GM19452 (cell line): ENCODE results near the gene POP4.

ENCODE experiments used
- ATAC-seq: cut with Tn5 transposase; IDR thresholded peaks from one replicate; pipeline ENCODE4 v1.9.1; 2021; ENCODE audit not compliant: unreplicated experiment

Gene POP4

GRCh38 chr19:29660835-29661234 is 54.8 kb downstream of the POP4 start:
- ATAC-seq, result no peak

GRCh38 chr19:29662278-29662603 is 56.2 kb downstream of the POP4 start:
- no peak for ATAC-seq

DNA sequence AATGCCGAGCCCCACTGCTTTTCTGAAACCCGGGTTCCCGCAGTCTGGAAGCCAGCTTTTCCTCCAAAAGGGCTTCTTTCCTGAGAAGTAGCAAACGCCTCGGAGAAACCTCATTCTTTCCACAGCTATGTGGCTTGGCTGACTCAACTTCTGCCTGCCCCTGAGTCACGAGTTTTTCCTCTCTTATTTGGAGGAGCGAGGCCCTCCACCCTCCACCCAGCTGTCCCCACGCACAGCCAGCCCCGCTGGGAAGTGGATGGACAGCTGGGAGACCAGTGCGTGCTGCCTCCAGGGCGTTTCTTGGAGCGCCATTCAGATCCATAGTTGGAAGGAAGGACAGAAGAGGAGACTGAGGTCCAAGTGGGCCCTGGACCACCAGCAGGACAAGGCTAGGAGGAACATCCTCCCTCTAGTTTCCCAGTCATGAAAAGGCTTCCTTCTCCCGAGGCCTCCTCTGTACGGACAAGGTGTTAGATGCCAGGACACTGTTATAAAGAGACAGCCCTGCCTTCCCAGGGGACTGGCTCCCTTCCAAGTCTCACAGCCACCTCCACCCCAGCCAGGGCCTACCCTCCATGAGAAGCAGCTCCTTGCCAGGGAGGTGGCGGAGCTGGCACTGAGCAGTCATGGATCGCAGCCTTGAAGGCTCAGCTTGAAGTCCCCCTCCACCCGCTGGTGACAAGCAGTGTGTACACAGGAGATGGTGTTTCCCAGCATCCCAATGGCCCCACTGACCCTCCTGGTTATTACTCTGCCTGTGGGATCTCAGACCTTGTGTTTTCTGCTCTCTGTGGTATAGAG is 56.7 kb downstream of the POP4 start:
- ATAC-seq, result no peak

- no peak for ATAC-seq
Measured at GRCh38 chr19:29663861-29664752, 58.0 kb downstream of the POP4 start.

- ATAC-seq, result no peak
Measured at GRCh38 chr19:29664753-29665214, 58.7 kb downstream of the POP4 start.

DNA sequence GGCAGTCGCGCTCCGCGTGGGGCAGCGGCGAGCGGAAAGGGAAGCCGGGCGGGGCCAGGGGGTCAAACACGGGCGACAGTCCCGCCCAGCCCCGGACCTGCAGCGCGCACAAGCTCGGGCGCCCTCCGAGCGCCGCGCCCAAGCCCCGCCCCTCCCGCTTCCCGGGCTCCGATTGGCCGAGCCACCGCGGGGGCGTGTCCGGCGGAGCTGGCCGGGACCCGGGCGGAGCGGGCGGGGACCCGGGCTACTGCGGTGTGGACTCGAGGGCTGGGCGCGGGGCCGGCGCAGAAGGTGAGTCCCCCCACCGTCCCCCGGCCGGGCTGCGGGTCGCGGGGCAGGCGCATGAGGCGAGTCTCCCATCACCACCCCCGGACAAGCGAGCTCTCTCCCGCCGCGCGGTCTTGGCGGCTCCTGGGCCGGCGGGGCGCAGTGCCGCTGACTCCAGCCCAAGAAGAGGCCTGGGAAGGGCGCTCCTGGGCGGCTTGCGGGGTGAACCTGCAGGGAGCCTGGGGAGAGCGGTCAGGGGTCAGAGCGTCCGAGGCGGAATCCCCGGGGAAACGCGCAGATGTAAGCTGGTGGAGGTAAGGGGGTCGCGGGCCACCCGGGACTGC is 59.2 kb downstream of the POP4 start, which contains the start of gene PLEKHF1:
Gene PLEKHF1 (plus strand): TSS at position 247 of the 611 bp plus-strand sequence. CDS start 8,379 bp downstream, outside the sequence.
- peak; percentile 90 for ATAC-seq

DNA sequence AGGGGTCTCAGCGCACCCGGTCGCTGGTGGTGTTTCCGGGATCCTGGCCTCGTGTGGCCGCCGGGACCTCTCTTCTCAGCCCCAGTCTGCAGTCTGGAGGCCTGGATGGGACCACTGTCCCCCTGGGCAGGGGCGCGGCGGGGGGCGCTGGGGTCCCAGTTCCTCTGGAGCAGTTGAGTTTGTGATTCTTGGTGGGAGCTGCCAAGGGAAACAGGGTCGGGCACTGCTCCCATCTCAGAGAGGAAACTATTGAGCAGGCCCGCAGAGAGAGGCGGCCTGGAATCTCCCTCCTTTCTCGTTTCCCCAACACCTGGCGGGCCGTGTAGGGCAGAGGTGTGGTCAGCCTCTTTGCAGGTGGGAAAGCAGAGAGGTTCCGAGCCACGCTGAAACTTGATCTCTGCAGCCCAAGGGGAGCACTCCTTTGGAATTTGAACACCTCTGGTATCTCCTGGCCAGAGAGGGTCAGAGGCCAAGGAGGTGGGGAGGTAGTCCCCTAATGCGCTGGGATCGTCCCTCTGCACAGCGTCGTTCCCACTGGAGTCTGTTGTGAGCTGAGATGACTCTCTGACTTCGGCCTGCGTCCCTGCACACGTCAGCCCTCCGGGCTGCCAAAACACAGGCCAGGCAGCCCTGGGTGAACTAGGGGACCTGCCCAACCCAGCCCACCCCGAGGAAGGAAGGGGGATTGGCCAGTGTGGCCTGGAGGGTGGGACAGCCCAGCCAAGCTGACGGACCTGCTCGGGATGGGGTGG is 59.9 kb downstream of the POP4 start:
- no peak for ATAC-seq
